K562 (cell line): ENCODE results near the gene CCDC192. TPM values are rescaled to one million over a fixed set of nuclear protein-coding genes. Genes with fewer than 3 reads are reported as not detected.

Source experiments
- ATAC-seq: fragments of 200-7000 bp; cut with Tn5 transposase; 3 replicates; pipeline ENCODE4 v1.9.1; 2020; ENCODE audit warnings: moderate library complexity
- BruUV-seq: library from RNA; stranded (reverse); fragments of 400-500 nt; replicated peaks from 2 replicates; lab custom pipeline; 2021; lab: Mats Ljungman, UMichigan
- CTCF ChIA-PET: fragments of 300-600 bp; formaldehyde crosslinking; extraction: SDS; loops from one replicate; lab custom pipeline; 2021; ENCODE audit warnings: low intra/inter-chr PET ratio; lab: Yijun Ruan, JAX
- POLR2A ChIA-PET: fragments of 300-600, 350-650 bp; sonication (Branson Sonifier 250); formaldehyde crosslinking; extraction: SDS; loops from one replicate; lab custom pipeline; 2021; ENCODE audit warnings: antibody characterized with exemption, inconsistent platforms; lab: Yijun Ruan, JAX
- DNase-seq, 4 experiments: peaks; one replicate each; pipeline versions ENCODE4 v3.0.0 to v3.0.0-alpha.2; 2011 to 2018; ENCODE audit warnings: low spot score in 3 of 4, mixed read lengths in 3 of 4; ENCODE audit errors: extremely low read depth in 1 of 4
- FAIRE-seq: peaks from 2 replicates; lab custom pipeline; 2011; peaks lifted over from hg19 to GRCh38; lab: Jason Lieb, UNC
- H2AFZ ChIP-seq: 2 replicates; pipeline ENCODE4 v1.6.0; 2011; ENCODE audit warnings: low read depth, low read length, control low read depth, inconsistent platforms
- H3K27ac ChIP-seq: fragments of 200-600 bp; 3 replicates; pipeline ENCODE4 v1.8.0; 2011; ENCODE audit warnings: low read depth, mild to moderate bottlenecking, control low read depth, inconsistent platforms, low read length, moderate library complexity, mixed read lengths; ENCODE audit errors: extremely low read depth
- H3K27me3 ChIP-seq, 2 experiments: fragments of 300-600 bp in 1 of 2; 2 replicates in 1 of 2; 3 replicates in 1 of 2; pipeline versions ENCODE4 v1.6.0 to v1.8.0; 2011; ENCODE audit warnings: inconsistent platforms in 2 of 2, low read length in 2 of 2, mild to moderate bottlenecking in 1 of 2, mixed read lengths in 1 of 2, moderate library complexity in 1 of 2; ENCODE audit not compliant: control insufficient read depth in 2 of 2, insufficient read depth in 2 of 2
- H3K36me3 ChIP-seq: fragments of 300-600 bp; 3 replicates; pipeline ENCODE4 v1.8.0; 2011; ENCODE audit warnings: mild to moderate bottlenecking, low read length, inconsistent platforms; ENCODE audit not compliant: control insufficient read depth, insufficient read depth
- H3K4me1 ChIP-seq, 2 experiments: fragments of 200-600 bp in 1 of 2; replicated peaks in 1 of 2; 2 replicates in 1 of 2; 3 replicates in 1 of 2; pipeline versions ENCODE4 v1.5.1 to v1.8.0; 2011; ENCODE audit warnings: inconsistent platforms in 2 of 2, low read length in 2 of 2, mild to moderate bottlenecking in 1 of 2, mixed read lengths in 1 of 2, moderate library complexity in 1 of 2; ENCODE audit not compliant: control insufficient read depth in 2 of 2, insufficient read depth in 2 of 2
- H3K4me2 ChIP-seq: 2 replicates; pipeline ENCODE4 v1.6.1; 2011; ENCODE audit warnings: low read length, control low read depth, inconsistent platforms, mixed read lengths; ENCODE audit not compliant: insufficient read depth
- H3K4me3 ChIP-seq: fragments of 200-600 bp; sonication (generic), shearing (Covaris generic); 2 replicates; pipeline ENCODE4 v1.5.1; 2016; ENCODE audit warnings: control low read depth, inconsistent platforms
- H3K79me2 ChIP-seq: fragments of 200-600 bp; 3 replicates; pipeline ENCODE4 v1.8.0; 2011; ENCODE audit warnings: low read length, inconsistent platforms; ENCODE audit not compliant: control insufficient read depth, insufficient read depth
- H3K9ac ChIP-seq, 2 experiments: 2 replicates each; pipeline versions ENCODE4 v1.6.0 to v1.6.1; 2011; ENCODE audit warnings: low read depth in 2 of 2, low read length in 2 of 2, control low read depth in 1 of 2, inconsistent platforms in 1 of 2, mild to moderate bottlenecking in 1 of 2, mixed read lengths in 1 of 2; ENCODE audit not compliant: insufficient read depth in 1 of 2
- H3K9me1 ChIP-seq: one replicate; pipeline ENCODE4 v1.6.0; 2011; ENCODE audit warnings: inconsistent platforms, mild to moderate bottlenecking, low read length, moderate library complexity; ENCODE audit not compliant: control insufficient read depth, insufficient read depth
- H3K9me3 ChIP-seq: replicated peaks from 2 replicates; pipeline ENCODE4 v1.5.1; 2011; ENCODE audit warnings: low read depth, low read length, inconsistent platforms; ENCODE audit not compliant: control insufficient read depth, insufficient read depth
- H4K20me1 ChIP-seq: replicated peaks from 2 replicates; pipeline ENCODE4 v1.6.1; 2011; ENCODE audit warnings: low read length, inconsistent platforms, mixed read lengths; ENCODE audit not compliant: control insufficient read depth, insufficient read depth
- ATF4 ChIP-seq: fragments of 450-650 bp; formaldehyde crosslinking; IDR thresholded peaks from 2 replicates; pipeline ENCODE4 v1.4.0; 2022; ENCODE audit warnings: mild to moderate bottlenecking, moderate library complexity
- CCNT2 ChIP-seq: IDR thresholded peaks from 2 replicates; pipeline ENCODE4 v1.6.1; 2011; ENCODE audit warnings: borderline replicate concordance, low read depth, mild to moderate bottlenecking, moderate library complexity, mixed read lengths, low read length; ENCODE audit not compliant: insufficient read length; ENCODE audit errors: extremely low read depth
- HNRNPLL ChIP-seq: fragments of 200-400 bp; formaldehyde crosslinking; IDR thresholded peaks from 2 replicates; pipeline ENCODE4 v1.6.1; 2017; ENCODE audit warnings: low read length, low read depth, mild to moderate bottlenecking; ENCODE audit not compliant: poor library complexity, severe bottlenecking
- KDM5B ChIP-seq: fragments of 200-600 bp; sonication (generic); IDR thresholded peaks from 2 replicates; pipeline ENCODE4 v1.6.1; 2012; ENCODE audit warnings: low read depth, mild to moderate bottlenecking, moderate library complexity, low read length, control low read depth, inconsistent platforms; ENCODE audit not compliant: insufficient replicate concordance
- MTA2 ChIP-seq: fragments of 450-650 bp; IDR thresholded peaks from 2 replicates; pipeline ENCODE4 v1.6.1; 2016; ENCODE audit warnings: low read depth
- NFATC3 ChIP-seq: fragments of 450-650 bp; IDR thresholded peaks from 2 replicates; pipeline ENCODE4 v1.6.1; 2017; ENCODE audit warnings: mild to moderate bottlenecking
- NR2F6 ChIP-seq: fragments of 450-650 bp; formaldehyde crosslinking; IDR thresholded peaks from 2 replicates; pipeline ENCODE4 v1.4.0; 2020; ENCODE audit warnings: mild to moderate bottlenecking
- PURB ChIP-seq: sonication (generic); formaldehyde crosslinking; IDR thresholded peaks from 2 replicates; pipeline ENCODE4 v1.9.0; 2021; ENCODE audit warnings: low read depth, mild to moderate bottlenecking, missing genetic modification reagents
- PYGO2 ChIP-seq: fragments of 450-650 bp; IDR thresholded peaks from 2 replicates; pipeline ENCODE4 v1.6.1; 2016; ENCODE audit warnings: mild to moderate bottlenecking, missing genetic modification characterization, moderate library complexity, missing compliant biosample characterization
- SIRT6 ChIP-seq: IDR thresholded peaks from one replicate; pipeline ENCODE4 v1.6.1; 2012; ENCODE audit warnings: low read depth, mild to moderate bottlenecking, control low read depth, inconsistent platforms, low read length, moderate library complexity
- SMAD4 ChIP-seq: fragments of 250-450 bp; sonication (Bioruptor Pico); conservative IDR thresholded peaks from 2 replicates; pipeline ENCODE4 v1.8.0; 2021; ENCODE audit warnings: inconsistent platforms, mild to moderate bottlenecking, moderate library complexity
- SMARCC2 ChIP-seq: fragments of 450-650 bp; IDR thresholded peaks from 2 replicates; pipeline ENCODE4 v1.6.1; 2017; ENCODE audit warnings: antibody characterized with exemption, moderate library complexity, mild to moderate bottlenecking, low read depth
- SP2 ChIP-seq: IDR thresholded peaks from 2 replicates; pipeline ENCODE4 v1.6.1; 2011; ENCODE audit warnings: mild to moderate bottlenecking, low read depth, low read length, moderate library complexity; ENCODE audit not compliant: poor library complexity, severe bottlenecking; ENCODE audit errors: extremely low read depth
- SUPT5H ChIP-seq: fragments of 450-650 bp; IDR thresholded peaks from 2 replicates; pipeline ENCODE4 v1.6.1; 2016
- TGIF2 ChIP-seq: sonication (generic); formaldehyde crosslinking; IDR thresholded peaks from 2 replicates; pipeline ENCODE4 v1.8.1; 2022; ENCODE audit warnings: mild to moderate bottlenecking, missing genetic modification reagents, moderate library complexity
- ZNF12 ChIP-seq: sonication (generic); formaldehyde crosslinking; IDR thresholded peaks from 2 replicates; pipeline ENCODE4 v1.4.0; 2020; ENCODE audit warnings: mild to moderate bottlenecking, missing genetic modification reagents
- ZNF282 ChIP-seq: sonication (generic); formaldehyde crosslinking; IDR thresholded peaks from 2 replicates; pipeline ENCODE4 v1.8.1; 2023; ENCODE audit warnings: missing genetic modification reagents
- ZNF395 ChIP-seq: fragments of 200-800 bp; sonication (Bioruptor generic); IDR thresholded peaks from 2 replicates; pipeline ENCODE4 v1.6.1; 2017; ENCODE audit warnings: missing genetic modification characterization, missing compliant biosample characterization
- ZNF551 ChIP-seq: fragments of 250-450 bp; sonication (Bioruptor Pico); IDR thresholded peaks from 2 replicates; pipeline ENCODE4 v1.5.0; 2021; ENCODE audit warnings: mild to moderate bottlenecking, moderate library complexity
- ZNF586 ChIP-seq: fragments of 450-650 bp; formaldehyde crosslinking; conservative IDR thresholded peaks from 2 replicates; pipeline ENCODE4 v1.4.0; 2020; ENCODE audit warnings: mild to moderate bottlenecking, moderate library complexity
- WGBS: fragments of 100-300 bp; shearing (Covaris generic); methylation state at CpG from one replicate; pipeline ENCODE4 v1.1.6; 2016; ENCODE audit warnings: low coverage, mixed read lengths; ENCODE audit not compliant: insufficient coverage; ENCODE audit errors: missing lambda C conversion rate; 5-methylcytosine and 5-hydroxymethylcytosine counted together
- in situ Hi-C: fragments of 300-500 bp; cut with MboI; formaldehyde crosslinking; loops from 4 replicates; pipeline ENCODE4 v1.15.0; 2018; ENCODE audit warnings: inconsistent platforms, mixed read lengths
- intact Hi-C: fragments of 100-400 bp; cut with micrococcal nuclease; formaldehyde crosslinking; loops from 2 replicates; pipeline ENCODE4 v1.14.2; 2022
- polyA plus RNA-seq, 8 experiments: library from polyadenylated mRNA; depleted of rRNA in 4 of 8; stranded (reverse) in 5 of 8; unstranded in 3 of 8; fragments of >200 nt; fragmentation: Nextera tagmentation in 2 of 8; fragmentation: Illumina TruSeq in 1 of 8; extraction: Ambion mirVana in 2 of 8; extraction: Trizol in 1 of 8; gene quantifications; 2 replicates each; pipeline versions ENCODE4 v1.2.1 to v1.2.3, GENCODE V29; 2011 to 2014; ENCODE audit warnings: inconsistent platforms in 1 of 8, missing spikeins in 1 of 8
- total RNA-seq, 7 experiments: library from RNA; depleted of rRNA in 6 of 7; stranded (reverse); fragments of >200 nt in 6 of 7; fragmentation: Illumina TruSeq in 2 of 7; extraction: Trizol in 2 of 7; gene quantifications; 2 replicates each; pipeline versions ENCODE4 v1.2.1 to v1.2.3, GENCODE V29; 2011 to 2021; ENCODE audit warnings: low replicate concordance in 1 of 7

Gene CCDC192
- total and polyA plus RNA-seq, 9 of the 15 experiments (the other 6 are each of a cell fraction or from before 2014, with no cell fraction given): 0.21 to 0.66 (median 0.38) TPM; not detected in 2

GRCh38 chr5:127985811-127986325 is 282.7 kb downstream of the CCDC192 start:
- ChIA-PET POLR2A (no interaction called here), CTCF (no interaction called here)
- no peaks in the 10 kb centered on the region for H3K9me3 ChIP-seq
- no peaks in the 10 kb centered on the region; the same call in 2 of the 3 replicates for H3K36me3 ChIP-seq
- no peaks in the 10 kb centered on the region for H3K9me1 ChIP-seq
- no peak for TF ChIP-seq ZNF12 (CRISPR knock-in tag)
- no peak for TF ChIP-seq SIRT6
- TF ChIP-seq KDM5B: no peak
- TF ChIP-seq SP2: no peak
- TF ChIP-seq SUPT5H: no peak
- TF ChIP-seq ZNF551 (CRISPR knock-in tag): no peak
- TF ChIP-seq MTA2: no peak
- no peak for TF ChIP-seq HNRNPLL
- no peak for TF ChIP-seq SMARCC2
- TF ChIP-seq NFATC3: no peak
- TF ChIP-seq ZNF282 (CRISPR knock-in tag): no peak
- no peak for TF ChIP-seq CCNT2
- TF ChIP-seq TGIF2: no peak
- no peak for TF ChIP-seq PYGO2 (tag)
- TF ChIP-seq ZNF395 (CRISPR knock-in tag): no peak
- no peak for TF ChIP-seq ATF4 (CRISPR knock-in tag)
- no peak for TF ChIP-seq PURB (CRISPR knock-in tag)
- no peak for TF ChIP-seq NR2F6 (CRISPR knock-in tag)
- TF ChIP-seq SMAD4 (CRISPR knock-in tag): no peak
- no peak for TF ChIP-seq ZNF586 (CRISPR knock-in tag)
- H3K4me2 ChIP-seq: no peak overlapping the region
- H3K9ac ChIP-seq: no peak overlapping the region
- H2AFZ ChIP-seq: no peak overlapping the region
- H3K4me3 ChIP-seq: no peak overlapping the region
- no peak overlapping the region for H3K27ac ChIP-seq
- in situ Hi-C loops (no loop called here), intact Hi-C loops (no loop called here)
- DNase-seq (no peak), ATAC-seq (no peak), FAIRE-seq (no peak)
- 70% methylated on average over 7 of the region's 7 CpGs for WGBS
- peaks cover 0 to 4% of the 10 kb centered on the region in 2 experiments; a peak in 2 of 5 replicates for H3K4me1 ChIP-seq
- no TSS peak for BruUV-seq
- H4K20me1 ChIP-seq: no peaks in the 10 kb centered on the region
- H3K27me3 ChIP-seq: no peaks in the 10 kb centered on the region
- H3K79me2 ChIP-seq: no peaks in the 10 kb centered on the region
